Peyer's patch (tissue), 4 donors: ENCODE results near the gene ARHGAP15.

Experiments
- CTCF ChIP-seq, 6 experiments: fragments of 450-650 bp in 4 of 6; fragments of 200-600 bp in 2 of 6; sonication (generic) in 1 of 6; IDR thresholded peaks; one replicate each; pipeline ENCODE4 v1.5.1; 2017 to 2019; ENCODE audit warnings: antibody characterized with exemption in 6 of 6, mild to moderate bottlenecking in 3 of 6, moderate library complexity in 1 of 6
- POLR2A ChIP-seq, 2 donors: fragments of 450-650 bp; IDR thresholded peaks; one replicate each; pipeline ENCODE4 v1.5.1; 2017; ENCODE audit warnings: antibody characterized with exemption in 2 of 2, mild to moderate bottlenecking in 2 of 2, moderate library complexity in 2 of 2

- TF ChIP-seq POLR2A (IDR thresholded peaks at IDR 0.05) (no peak), CTCF (IDR thresholded peaks at IDR 0.05) (no peak)
Measured at GRCh38 chr2:143497726-143498125, 368.5 kb downstream of the ARHGAP15 start.
